MM.1S (cell line): ENCODE data around the gene PPP1R37.

ENCODE experiments used
- DNase-seq: peaks from one replicate; pipeline ENCODE4 v3.0.0-alpha.2; 2015
- H2AFZ ChIP-seq: fragments of 300-600 bp; sonication (generic); 2 replicates; pipeline ENCODE4 v1.6.0; 2016; ENCODE audit warnings: antibody characterized with exemption, low read length
- H3F3A ChIP-seq: fragments of 300-600 bp; sonication (generic); 2 replicates; pipeline ENCODE4 v1.6.1; 2016; ENCODE audit warnings: mild to moderate bottlenecking, antibody characterized with exemption, low read length, moderate library complexity, mixed read lengths; ENCODE audit not compliant: insufficient read depth
- H3K27ac ChIP-seq: fragments of 300-600 bp; sonication (generic); 2 replicates; pipeline ENCODE4 v1.5.1; 2016; ENCODE audit warnings: mild to moderate bottlenecking, low read length
- H3K27me3 ChIP-seq: fragments of 300-600 bp; sonication (generic); replicated peaks from 2 replicates; pipeline ENCODE4 v1.6.0; 2016; ENCODE audit warnings: low read length; ENCODE audit not compliant: insufficient read depth
- H3K36me3 ChIP-seq: fragments of 300-600 bp; sonication (generic); replicated peaks from 2 replicates; pipeline ENCODE4 v1.6.1; 2016; ENCODE audit warnings: mild to moderate bottlenecking, low read length, mixed read lengths; ENCODE audit not compliant: insufficient read depth
- H3K4me1 ChIP-seq: fragments of 300-600 bp; sonication (generic); 2 replicates; pipeline ENCODE4 v1.6.1; 2016; ENCODE audit warnings: low read length, mixed read lengths
- H3K4me2 ChIP-seq: fragments of 300-600 bp; sonication (generic); 2 replicates; pipeline ENCODE4 v1.6.0; 2016; ENCODE audit warnings: low read depth, low read length
- H3K4me3 ChIP-seq: fragments of 300-600 bp; sonication (generic); 2 replicates; pipeline ENCODE4 v1.5.1; 2016; ENCODE audit warnings: low read length, mixed read lengths
- H3K79me2 ChIP-seq: fragments of 300-600 bp; sonication (generic); 2 replicates; pipeline ENCODE4 v1.6.1; 2016; ENCODE audit warnings: mixed run types, low read length, mixed read lengths
- H3K9ac ChIP-seq: fragments of 300-600 bp; sonication (generic); 2 replicates; pipeline ENCODE4 v1.6.1; 2016; ENCODE audit warnings: low read length, mixed read lengths
- H3K9me2 ChIP-seq: fragments of 300-600 bp; sonication (generic); replicated peaks from 2 replicates; pipeline ENCODE4 v1.6.1; 2016; ENCODE audit warnings: mild to moderate bottlenecking, low read length, mixed read lengths; ENCODE audit not compliant: insufficient read depth
- H3K9me3 ChIP-seq: fragments of 300-600 bp; sonication (generic); replicated peaks from 2 replicates; pipeline ENCODE4 v1.6.1; 2016; ENCODE audit warnings: mild to moderate bottlenecking, low read length, mixed read lengths; ENCODE audit not compliant: insufficient read depth
- H4K20me1 ChIP-seq: fragments of 300-600 bp; sonication (generic); 2 replicates; pipeline ENCODE4 v1.6.1; 2016; ENCODE audit warnings: mild to moderate bottlenecking, low read length, moderate library complexity, mixed read lengths; ENCODE audit not compliant: insufficient read depth
- EZH2 ChIP-seq: fragments of 300-600 bp; sonication (generic); optimal IDR thresholded peaks from 2 replicates; pipeline ENCODE3; 2017; ENCODE audit warnings: low read depth, mild to moderate bottlenecking, antibody characterized with exemption, low read length, mixed read lengths
- EZH2phosphoT487 ChIP-seq: fragments of 300-600 bp; sonication (generic); IDR thresholded peaks from 2 replicates; pipeline ENCODE4 v1.6.1; 2018; ENCODE audit warnings: antibody characterized with exemption, low read length
- TF ChIP-seq, protein P1 (sequence below): fragments of 300-600 bp; sonication (generic); IDR thresholded peaks from 2 replicates; pipeline ENCODE4 v1.5.1; 2016; ENCODE audit warnings: antibody characterized with exemption, low read length, mixed read lengths

PPP1R37 gene

DNA sequence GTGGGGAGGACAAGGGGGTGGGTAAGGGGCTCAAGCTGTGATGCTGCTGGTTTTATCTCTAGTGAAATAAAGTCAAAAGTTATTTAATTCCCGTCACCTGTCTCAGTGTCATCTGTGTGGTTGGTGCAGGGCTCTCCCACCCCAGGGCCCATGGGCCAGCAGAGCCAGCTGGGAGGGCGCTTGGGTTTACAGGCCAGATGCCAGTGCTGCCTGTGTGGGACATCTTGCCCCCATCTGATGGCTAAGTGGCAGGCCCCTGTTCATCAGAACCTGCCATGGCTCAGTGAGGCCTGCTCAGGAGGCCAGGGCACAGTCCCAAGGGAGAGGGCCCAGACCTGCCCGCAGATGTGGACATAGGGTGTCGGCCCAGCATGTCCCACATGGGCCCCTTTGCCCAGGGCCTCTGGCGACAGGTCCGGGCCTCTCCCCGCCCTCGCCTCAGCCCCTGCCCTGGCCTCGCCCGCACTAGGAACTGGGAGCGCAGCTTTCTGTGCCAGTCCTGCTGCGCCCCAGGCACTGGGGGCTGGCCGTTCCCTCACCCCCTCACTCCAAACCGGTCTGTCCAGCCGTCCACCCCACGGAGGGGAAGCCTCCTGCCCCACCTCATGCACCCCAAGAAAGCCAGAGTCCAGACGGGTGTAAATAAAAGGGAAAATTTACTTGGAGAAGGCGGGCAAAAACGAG is 22.0 kb upstream of the PPP1R37 start:
- Histone ChIP-seq H3K9ac (no peak overlapping the region), H2AFZ (no peak overlapping the region), H3K27me3 (no peaks in the 10 kb centered on the region), H3K36me3 (peaks cover 10% of the 10 kb centered on the region), H3K4me1 (peaks cover 6% of the 10 kb centered on the region), H3K79me2 (peaks cover 57% of the 10 kb centered on the region), H3K9me2 (no peaks in the 10 kb centered on the region), H3K4me2 (no peak overlapping the region), H3K9me3 (no peaks in the 10 kb centered on the region), H3F3A (peaks cover 29% of the 10 kb centered on the region), H3K27ac (no peak overlapping the region), H3K4me3 (no peak overlapping the region), H4K20me1 (peaks cover 18% of the 10 kb centered on the region; the same call in 1 of the 2 replicates)
- no peak for TF ChIP-seq EZH2phosphoT487
- DNase-seq = no peak

DNA sequence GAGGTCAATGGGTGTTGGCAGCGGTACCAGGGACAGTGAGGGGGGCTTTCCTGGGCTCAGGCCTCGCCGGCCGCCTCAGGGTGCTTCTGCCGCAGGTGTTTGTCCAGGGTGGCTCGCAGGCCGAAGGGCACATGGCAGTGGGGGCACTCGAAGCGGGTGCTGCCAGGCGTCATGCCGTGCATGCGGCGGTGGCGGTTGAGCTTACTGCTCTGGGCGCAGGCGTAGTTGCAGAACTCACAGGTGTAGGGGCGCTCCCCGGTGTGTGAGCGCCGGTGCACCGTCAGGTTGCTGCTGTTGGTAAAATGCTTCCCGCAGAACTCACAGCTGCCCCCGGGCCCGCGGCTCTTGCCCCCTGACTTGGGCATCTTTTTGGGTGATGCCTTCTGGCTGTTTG is 21.4 kb upstream of the PPP1R37 start:
- H3K36me3 ChIP-seq = peaks cover 10% of the 10 kb centered on the region
- no peak overlapping the region for H2AFZ ChIP-seq
- H3K9me3 ChIP-seq = no peaks in the 10 kb centered on the region
- DNase-seq = no peak
- peaks cover 7% of the 10 kb centered on the region for H3K4me1 ChIP-seq
- no peak overlapping the region for H3K4me2 ChIP-seq
- no peak overlapping the region for H3K9ac ChIP-seq
- H4K20me1 ChIP-seq = peaks cover 18% of the 10 kb centered on the region; the same call in 1 of the 2 replicates
- no peak overlapping the region for H3K27ac ChIP-seq
- no peak for TF ChIP-seq EZH2
- TF ChIP-seq EZH2phosphoT487 = no peak
- TF ChIP-seq, protein P1, sequence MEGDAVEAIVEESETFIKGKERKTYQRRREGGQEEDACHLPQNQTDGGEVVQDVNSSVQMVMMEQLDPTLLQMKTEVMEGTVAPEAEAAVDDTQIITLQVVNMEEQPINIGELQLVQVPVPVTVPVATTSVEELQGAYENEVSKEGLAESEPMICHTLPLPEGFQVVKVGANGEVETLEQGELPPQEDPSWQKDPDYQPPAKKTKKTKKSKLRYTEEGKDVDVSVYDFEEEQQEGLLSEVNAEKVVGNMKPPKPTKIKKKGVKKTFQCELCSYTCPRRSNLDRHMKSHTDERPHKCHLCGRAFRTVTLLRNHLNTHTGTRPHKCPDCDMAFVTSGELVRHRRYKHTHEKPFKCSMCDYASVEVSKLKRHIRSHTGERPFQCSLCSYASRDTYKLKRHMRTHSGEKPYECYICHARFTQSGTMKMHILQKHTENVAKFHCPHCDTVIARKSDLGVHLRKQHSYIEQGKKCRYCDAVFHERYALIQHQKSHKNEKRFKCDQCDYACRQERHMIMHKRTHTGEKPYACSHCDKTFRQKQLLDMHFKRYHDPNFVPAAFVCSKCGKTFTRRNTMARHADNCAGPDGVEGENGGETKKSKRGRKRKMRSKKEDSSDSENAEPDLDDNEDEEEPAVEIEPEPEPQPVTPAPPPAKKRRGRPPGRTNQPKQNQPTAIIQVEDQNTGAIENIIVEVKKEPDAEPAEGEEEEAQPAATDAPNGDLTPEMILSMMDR = no peak
- peaks cover 31% of the 10 kb centered on the region for H3F3A ChIP-seq
- no peaks in the 10 kb centered on the region for H3K27me3 ChIP-seq
- H3K79me2 ChIP-seq = peaks cover 58% of the 10 kb centered on the region
- H3K4me3 ChIP-seq = no peak overlapping the region
- H3K9me2 ChIP-seq = no peaks in the 10 kb centered on the region

DNA sequence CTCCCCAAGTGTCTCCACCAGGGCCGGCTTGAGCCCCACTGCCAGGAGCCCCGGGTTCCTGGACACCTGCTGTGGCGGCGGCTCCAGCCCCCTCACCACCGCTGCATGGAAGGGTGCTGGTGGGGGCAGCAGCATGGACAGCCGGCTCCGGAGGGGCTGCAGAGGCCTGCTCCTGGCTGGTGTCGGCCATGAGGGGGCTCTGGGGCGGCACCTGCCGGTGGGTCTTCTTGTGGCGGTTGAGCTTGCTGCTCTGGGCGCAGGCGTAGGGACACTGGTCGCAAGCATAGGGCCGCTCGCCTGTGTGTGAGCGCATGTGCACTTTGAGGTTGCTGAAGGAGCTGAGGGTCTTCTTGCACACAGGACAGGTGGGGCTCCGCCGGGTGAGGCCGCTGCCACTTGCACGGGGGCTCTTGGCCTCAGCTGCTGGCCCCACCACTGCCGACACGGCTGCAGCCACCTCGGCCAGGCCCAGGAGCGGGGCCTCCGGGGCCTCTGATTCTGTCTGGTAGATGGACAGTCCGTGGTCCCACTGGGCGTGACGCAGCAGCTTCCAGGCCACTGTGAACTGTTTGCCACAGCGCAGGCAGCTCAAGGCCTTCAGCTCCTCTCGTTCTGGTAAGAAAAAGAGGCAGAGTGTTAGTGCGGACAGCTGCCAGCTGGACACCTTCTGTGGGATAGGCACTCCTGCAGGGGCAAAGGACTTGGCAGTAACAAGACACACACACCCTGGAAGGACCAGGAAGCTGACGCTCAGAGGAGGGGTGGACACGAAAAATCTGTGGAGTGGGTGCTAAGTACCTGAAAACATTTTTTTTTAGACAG is 20.8 kb upstream of the PPP1R37 start:
- peaks cover 10% of the 10 kb centered on the region for H3K36me3 ChIP-seq
- H3K27me3 ChIP-seq = no peaks in the 10 kb centered on the region
- no peak overlapping the region for H2AFZ ChIP-seq
- no peak for DNase-seq
- H4K20me1 ChIP-seq = peaks cover 18% of the 10 kb centered on the region; the same call in 1 of the 2 replicates
- peaks cover 36% of the 10 kb centered on the region for H3F3A ChIP-seq
- H3K79me2 ChIP-seq = peaks cover 53% of the 10 kb centered on the region
- H3K9me3 ChIP-seq = no peaks in the 10 kb centered on the region
- no peak overlapping the region for H3K9ac ChIP-seq
- H3K9me2 ChIP-seq = no peaks in the 10 kb centered on the region
- H3K27ac ChIP-seq = no peak overlapping the region
- no peak for TF ChIP-seq EZH2phosphoT487
- no peak overlapping the region for H3K4me3 ChIP-seq
- no peak overlapping the region for H3K4me2 ChIP-seq
- peaks cover 13% of the 10 kb centered on the region for H3K4me1 ChIP-seq

DNA sequence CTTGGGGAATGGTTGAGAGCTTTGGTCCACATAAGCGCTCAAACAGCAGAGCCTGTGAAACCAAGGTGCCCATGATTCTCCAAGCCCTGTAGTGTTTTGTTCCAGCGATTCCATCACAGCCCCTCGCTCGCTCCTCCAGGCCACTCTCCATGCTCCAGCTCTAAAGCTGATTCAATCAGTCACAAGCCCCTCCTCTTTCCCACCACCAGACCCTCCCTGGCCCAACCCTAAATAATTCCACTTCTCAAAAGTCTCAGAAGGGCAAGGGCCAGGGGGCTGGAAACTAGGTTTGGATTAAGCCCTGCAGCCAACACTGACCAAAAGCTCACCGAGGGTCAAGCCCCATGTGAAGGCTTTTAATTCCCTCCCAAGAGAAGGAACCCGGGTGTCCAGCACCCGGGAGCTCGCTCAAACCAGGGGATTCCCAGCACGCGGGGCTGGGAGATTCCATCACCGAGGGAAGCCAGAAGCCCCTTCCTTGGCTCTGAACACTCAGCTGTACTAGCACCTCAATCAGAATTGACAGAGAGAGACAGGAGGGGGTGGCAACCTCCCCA is 18.2 kb upstream of the PPP1R37 start:
- Histone ChIP-seq H2AFZ (no peak overlapping the region), H3K9me3 (no peaks in the 10 kb centered on the region), H3K4me1 (peaks cover 18% of the 10 kb centered on the region), H3K9ac (peak overlapping the region; percentile 64), H4K20me1 (peaks cover 18% of the 10 kb centered on the region; the same call in 1 of the 2 replicates), H3K4me3 (peak overlapping the region; percentile 75), H3K36me3 (peaks cover 10% of the 10 kb centered on the region), H3K79me2 (peaks cover 61% of the 10 kb centered on the region), H3F3A (peaks cover 38% of the 10 kb centered on the region), H3K9me2 (no peaks in the 10 kb centered on the region), H3K27me3 (no peaks in the 10 kb centered on the region), H3K4me2 (peak overlapping the region; percentile 93), H3K27ac (peak overlapping the region; percentile 57; the same call in 1 of the 2 replicates)
- no peak for DNase-seq
- TF ChIP-seq EZH2phosphoT487 (no peak), EZH2 (no peak)
- TF ChIP-seq, protein P1 = no peak
